ENCODE results near the gene TMA16.

The TMA16 gene

GRCh38 chr4:163558539-163559044 is 64.1 kb downstream of the TMA16 start:
- DNase-seq (ENCODE audit: low read depth in 2 of 3, low spot score in 2 of 3), result no peak

- no peak for DNase-seq (ENCODE audit: low read depth in 2 of 3, low spot score in 2 of 3)
These were observed 68.0 kb downstream of the TMA16 start for GRCh38 chr4:163562496-163562895.

- no peak for DNase-seq (ENCODE audit: low read depth in 2 of 3, low spot score in 2 of 3)
These were observed 69.1 kb downstream of the TMA16 start for GRCh38 chr4:163563592-163563991.

- DNase-seq (ENCODE audit: low read depth in 2 of 3, low spot score in 2 of 3), result no peak
These were observed 69.8 kb downstream of the TMA16 start for GRCh38 chr4:163564221-163564720.

GRCh38 chr4:163565226-163566135 is 71.0 kb downstream of the TMA16 start:
- no peak for DNase-seq (ENCODE audit: low read depth in 2 of 3, low spot score in 2 of 3)

- no peak for DNase-seq (ENCODE audit: low read depth in 2 of 3, low spot score in 2 of 3)
These were observed 71.8 kb downstream of the TMA16 start for GRCh38 chr4:163566257-163566796.

- no peak for DNase-seq (ENCODE audit: low read depth in 2 of 3, low spot score in 2 of 3)
These were observed 74.4 kb downstream of the TMA16 start for GRCh38 chr4:163568843-163569242.

Data from activated CD8-positive, alpha-beta memory T cell treated with anti-CD3 and anti-CD28 coated beads for 48 hours (primary cell).